ENCODE results near the gene RPS6KB1. TPM values are rescaled to one million over a fixed set of nuclear protein-coding genes. Genes with fewer than 3 reads are reported as not detected.
"Not testable (repeated sequence)": the region's sequence is repeated elsewhere in the genome, so short reads cannot be mapped to it uniquely, and the experiment has no call there.

RPS6KB1 gene
- total RNA-seq, 1 donor from 2014 or later = 38.6 TPM

GRCh38 chr17:59941131-59941530, 48.2 kb downstream of the RPS6KB1 start:
- H3K4me1 Mint-ChIP-seq (ENCODE audit: unreplicated experiment) = no peaks in the 10 kb centered on the region
- H3K27me3 Mint-ChIP-seq (ENCODE audit: unreplicated experiment) = no peaks in the 10 kb centered on the region
- H3K27ac Mint-ChIP-seq (ENCODE audit: unreplicated experiment) = no peak overlapping the region
- TF ChIP-seq CTCF (IDR thresholded peaks at IDR 0.05) = no peak
- no peak for DNase-seq (ENCODE audit: extremely low spot score, unreplicated experiment)
- peaks cover 33% of the 10 kb centered on the region for H3K36me3 Mint-ChIP-seq (ENCODE audit: unreplicated experiment)
- H3K9me3 Mint-ChIP-seq (ENCODE audit: unreplicated experiment) = no peaks in the 10 kb centered on the region
- H3K4me3 Mint-ChIP-seq (ENCODE audit: unreplicated experiment) = no peak overlapping the region

GRCh38 chr17:59946433-59946832, 53.5 kb downstream of the RPS6KB1 start:
- not testable (repeated sequence) for H3K9me3 Mint-ChIP-seq (ENCODE audit: unreplicated experiment); H3K4me1 Mint-ChIP-seq (ENCODE audit: unreplicated experiment); H3K4me3 Mint-ChIP-seq (ENCODE audit: unreplicated experiment); H3K27me3 Mint-ChIP-seq (ENCODE audit: unreplicated experiment); DNase-seq (ENCODE audit: extremely low spot score, unreplicated experiment); H3K27ac Mint-ChIP-seq (ENCODE audit: unreplicated experiment)
- peaks cover 38% of the 10 kb centered on the region for H3K36me3 Mint-ChIP-seq (ENCODE audit: unreplicated experiment)

GRCh38 chr17:59947310-59947709, 54.4 kb downstream of the RPS6KB1 start:
- not testable (repeated sequence) for H3K27ac Mint-ChIP-seq (ENCODE audit: unreplicated experiment); H3K9me3 Mint-ChIP-seq (ENCODE audit: unreplicated experiment); H3K27me3 Mint-ChIP-seq (ENCODE audit: unreplicated experiment); H3K4me3 Mint-ChIP-seq (ENCODE audit: unreplicated experiment); H3K4me1 Mint-ChIP-seq (ENCODE audit: unreplicated experiment); DNase-seq (ENCODE audit: extremely low spot score, unreplicated experiment)
- peaks cover 41% of the 10 kb centered on the region for H3K36me3 Mint-ChIP-seq (ENCODE audit: unreplicated experiment)

- no peak for TF ChIP-seq CTCF (IDR thresholded peaks at IDR 0.05)
- Mint-ChIP-seq H3K36me3 (ENCODE audit: unreplicated experiment) (peaks cover 49% of the 10 kb centered on the region), H3K4me3 (ENCODE audit: unreplicated experiment) (no peak overlapping the region), H3K27ac (ENCODE audit: unreplicated experiment) (no peak overlapping the region), H3K27me3 (ENCODE audit: unreplicated experiment) (no peaks in the 10 kb centered on the region), H3K4me1 (ENCODE audit: unreplicated experiment) (no peaks in the 10 kb centered on the region), H3K9me3 (ENCODE audit: unreplicated experiment) (no peaks in the 10 kb centered on the region)
- no peak for DNase-seq (ENCODE audit: extremely low spot score, unreplicated experiment)
Measured at GRCh38 chr17:59950049-59950448, 57.1 kb downstream of the RPS6KB1 start.

- no peaks in the 10 kb centered on the region for H3K4me1 Mint-ChIP-seq (ENCODE audit: unreplicated experiment)
- no peak overlapping the region for H3K27ac Mint-ChIP-seq (ENCODE audit: unreplicated experiment)
- no peaks in the 10 kb centered on the region for H3K27me3 Mint-ChIP-seq (ENCODE audit: unreplicated experiment)
- DNase-seq (ENCODE audit: extremely low spot score, unreplicated experiment) = no peak
- no peak overlapping the region for H3K4me3 Mint-ChIP-seq (ENCODE audit: unreplicated experiment)
- H3K9me3 Mint-ChIP-seq (ENCODE audit: unreplicated experiment) = no peaks in the 10 kb centered on the region
- no peak for TF ChIP-seq CTCF (IDR thresholded peaks at IDR 0.05)
- H3K36me3 Mint-ChIP-seq (ENCODE audit: unreplicated experiment) = peaks cover 55% of the 10 kb centered on the region
Measured at GRCh38 chr17:59954856-59955255, 61.9 kb downstream of the RPS6KB1 start.

- H3K4me1 Mint-ChIP-seq (ENCODE audit: unreplicated experiment) = peaks cover 14% of the 10 kb centered on the region
- not testable (repeated sequence) for H3K27me3 Mint-ChIP-seq (ENCODE audit: unreplicated experiment); DNase-seq (ENCODE audit: extremely low spot score, unreplicated experiment); H3K4me3 Mint-ChIP-seq (ENCODE audit: unreplicated experiment); H3K27ac Mint-ChIP-seq (ENCODE audit: unreplicated experiment); H3K9me3 Mint-ChIP-seq (ENCODE audit: unreplicated experiment)
- H3K36me3 Mint-ChIP-seq (ENCODE audit: unreplicated experiment) = peaks cover 40% of the 10 kb centered on the region
Measured at GRCh38 chr17:59959574-59959973, 66.7 kb downstream of the RPS6KB1 start.
